ENCODE results near the gene PKDCC. TPM values are rescaled to one million over a fixed set of nuclear protein-coding genes. Genes with fewer than 3 reads are reported as not detected.
A peak's percentile ranks its signal among the peaks of the same experiment; 100 is the strongest.

The PKDCC gene
- total RNA-seq, 1 experiment from 2014 or later, result 322 TPM

GRCh38 chr2:42054714-42055430 lies 7.1 kb downstream of the PKDCC start:
- BruUV-seq (replicated peaks), result no TSS peak
- Histone ChIP-seq H3K4me1 (peaks cover 93% of the 10 kb centered on the region), H3K36me3 (ENCODE audit: control insufficient read depth, insufficient read depth, low read length) (peaks cover 29% of the 10 kb centered on the region), H3K27me3 (replicated peaks; ENCODE audit: control insufficient read depth, insufficient read depth, low read length) (no peaks in the 10 kb centered on the region), H3K9me3 (no peaks in the 10 kb centered on the region), H3K4me3 (ENCODE audit: low read depth, low read length) (no peak overlapping the region)
- CTCF ChIA-PET, result interaction anchor here (0.7 to 4.6 kb wide), 8 partner anchors 10 to 274 kb away, joined by 3 to 44 read pairs (median 4); no protein-coding TSS in a partner anchor
- Mint-ChIP-seq H3K27ac (ENCODE audit: unreplicated experiment) (peak overlapping the region; percentile 98), H3K36me3 (ENCODE audit: insufficient read depth, unreplicated experiment) (peaks cover 100% of the 10 kb centered on the region), H3K9me3 (ENCODE audit: unreplicated experiment) (no peaks in the 10 kb centered on the region), H3K27me3 (ENCODE audit: insufficient read depth, unreplicated experiment) (no peaks in the 10 kb centered on the region), H3K4me3 (ENCODE audit: unreplicated experiment) (peak overlapping the region; percentile 69), H3K4me1 (ENCODE audit: low read depth, unreplicated experiment) (peaks cover 68% of the 10 kb centered on the region)
- peak; percentile 88 to 91 for DNase-seq
- POLR2A ChIA-PET, result interaction anchor here (1.4 to 2.4 kb wide), 4 partner anchors 7 to 195 kb away, joined by 6 to 28 read pairs (median 7); partner anchors contain the start of gene PKDCC
- intact Hi-C loops (cut with micrococcal nuclease; ENCODE audit: unreplicated experiment), result loop anchor here (1.0 to 2.0 kb wide), 2 partner anchors 116 to 201 kb away; no protein-coding TSS in a partner anchor
- TF ChIP-seq, protein P1, sequence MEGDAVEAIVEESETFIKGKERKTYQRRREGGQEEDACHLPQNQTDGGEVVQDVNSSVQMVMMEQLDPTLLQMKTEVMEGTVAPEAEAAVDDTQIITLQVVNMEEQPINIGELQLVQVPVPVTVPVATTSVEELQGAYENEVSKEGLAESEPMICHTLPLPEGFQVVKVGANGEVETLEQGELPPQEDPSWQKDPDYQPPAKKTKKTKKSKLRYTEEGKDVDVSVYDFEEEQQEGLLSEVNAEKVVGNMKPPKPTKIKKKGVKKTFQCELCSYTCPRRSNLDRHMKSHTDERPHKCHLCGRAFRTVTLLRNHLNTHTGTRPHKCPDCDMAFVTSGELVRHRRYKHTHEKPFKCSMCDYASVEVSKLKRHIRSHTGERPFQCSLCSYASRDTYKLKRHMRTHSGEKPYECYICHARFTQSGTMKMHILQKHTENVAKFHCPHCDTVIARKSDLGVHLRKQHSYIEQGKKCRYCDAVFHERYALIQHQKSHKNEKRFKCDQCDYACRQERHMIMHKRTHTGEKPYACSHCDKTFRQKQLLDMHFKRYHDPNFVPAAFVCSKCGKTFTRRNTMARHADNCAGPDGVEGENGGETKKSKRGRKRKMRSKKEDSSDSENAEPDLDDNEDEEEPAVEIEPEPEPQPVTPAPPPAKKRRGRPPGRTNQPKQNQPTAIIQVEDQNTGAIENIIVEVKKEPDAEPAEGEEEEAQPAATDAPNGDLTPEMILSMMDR (IDR thresholded peaks at IDR 0.05; ENCODE audit: insufficient read depth in 1 of 2, low read depth in 1 of 2, low read length in 1 of 2, severe bottlenecking in 1 of 2, unreplicated experiment in 1 of 2), result peak; percentile 41 to 84

DNA sequence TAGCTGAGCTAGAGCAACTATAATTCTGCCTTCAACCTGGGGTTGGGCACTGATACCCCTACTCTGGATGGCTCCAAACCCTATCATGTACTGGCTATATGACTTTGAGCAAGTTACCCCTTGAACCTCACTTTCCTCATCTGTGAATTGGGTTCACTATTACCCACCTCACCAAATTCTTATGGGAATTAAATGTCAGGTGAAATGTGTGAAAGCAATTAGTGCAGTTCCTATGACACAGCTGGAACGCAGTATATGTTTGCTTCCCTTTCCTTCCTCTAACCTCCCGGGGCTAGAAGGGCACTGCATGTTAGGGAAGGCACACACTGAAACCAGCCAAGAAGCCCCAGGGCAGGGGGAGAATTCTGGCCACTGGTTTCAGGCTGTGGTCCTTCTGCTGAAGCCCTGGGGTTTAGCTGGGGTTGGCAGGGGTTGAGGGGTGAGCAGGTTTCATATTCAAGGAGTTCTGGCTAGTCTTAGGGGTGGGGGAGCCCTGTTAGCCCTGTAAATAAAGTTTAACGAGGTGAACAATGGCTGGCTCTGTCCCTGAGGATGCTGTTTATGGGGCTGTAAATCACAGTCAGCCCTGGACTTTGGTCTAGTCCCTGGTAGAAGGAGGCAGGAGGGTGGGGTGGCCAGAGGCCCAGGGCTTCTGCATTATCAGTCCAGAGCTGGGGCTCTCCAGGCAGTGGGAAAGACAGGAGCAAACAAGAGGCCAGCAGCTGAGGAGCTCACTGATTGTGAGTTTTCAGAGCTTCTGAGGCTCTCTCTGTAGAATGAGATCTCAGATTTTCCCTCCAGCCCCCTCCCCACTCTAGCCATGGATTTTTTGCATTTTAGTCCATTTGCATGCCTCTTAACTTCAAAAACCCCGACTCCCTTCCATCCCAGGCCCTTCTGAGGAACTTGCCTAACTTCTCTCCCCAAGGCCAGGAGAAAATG lies 8.0 kb downstream of the PKDCC start:
- peaks cover 98% of the 10 kb centered on the region for H3K4me1 ChIP-seq

More for the DNA sequence above, 8.0 kb downstream of the PKDCC start:
- peak; percentile 96 to 98 for DNase-seq
- Mint-ChIP-seq H3K27ac (ENCODE audit: unreplicated experiment) (peak overlapping the region; percentile 98), H3K36me3 (ENCODE audit: insufficient read depth, unreplicated experiment) (peaks cover 100% of the 10 kb centered on the region), H3K4me1 (ENCODE audit: low read depth, unreplicated experiment) (peaks cover 75% of the 10 kb centered on the region), H3K27me3 (ENCODE audit: insufficient read depth, unreplicated experiment) (no peaks in the 10 kb centered on the region), H3K4me3 (ENCODE audit: unreplicated experiment) (peak overlapping the region; percentile 69), H3K9me3 (ENCODE audit: unreplicated experiment) (no peaks in the 10 kb centered on the region)
- Histone ChIP-seq H3K36me3 (ENCODE audit: control insufficient read depth, insufficient read depth, low read length) (peaks cover 29% of the 10 kb centered on the region), H3K27me3 (replicated peaks; ENCODE audit: control insufficient read depth, insufficient read depth, low read length) (no peaks in the 10 kb centered on the region), H3K4me3 (ENCODE audit: low read depth, low read length) (no peak overlapping the region), H3K9me3 (no peaks in the 10 kb centered on the region)
- CTCF ChIA-PET, result interaction anchor here (0.6 to 4.6 kb wide), 12 partner anchors 9 to 273 kb away, joined by 3 to 44 read pairs (median 3); no protein-coding TSS in a partner anchor
- BruUV-seq (replicated peaks), result no TSS peak
- POLR2A ChIA-PET, result interaction anchor here (0.6 to 2.4 kb wide), 11 partner anchors 8 to 202 kb away, joined by 3 to 28 read pairs (median 6); partner anchors contain the start of gene PKDCC
- intact Hi-C loops (cut with micrococcal nuclease; ENCODE audit: unreplicated experiment), result loop anchor here (1.0 to 2.0 kb wide), 4 partner anchors 8 to 187 kb away; no protein-coding TSS in a partner anchor
- TF ChIP-seq, protein P1 (IDR thresholded peaks at IDR 0.05; ENCODE audit: insufficient read depth in 1 of 2, low read depth in 1 of 2, low read length in 1 of 2, severe bottlenecking in 1 of 2, unreplicated experiment in 1 of 2), result no peak
